ENCODE results near the gene DNAJC3. TPM values are rescaled to one million over a fixed set of nuclear protein-coding genes. Genes with fewer than 3 reads are reported as not detected.
"Not testable (repeated sequence)": the region's sequence is repeated elsewhere in the genome, so short reads cannot be mapped to it uniquely, and the experiment has no call there.

Gene DNAJC3
- total RNA-seq, 4 donors from 2014 or later: 42.9 to 46.3 (median 46.0) TPM

DNA sequence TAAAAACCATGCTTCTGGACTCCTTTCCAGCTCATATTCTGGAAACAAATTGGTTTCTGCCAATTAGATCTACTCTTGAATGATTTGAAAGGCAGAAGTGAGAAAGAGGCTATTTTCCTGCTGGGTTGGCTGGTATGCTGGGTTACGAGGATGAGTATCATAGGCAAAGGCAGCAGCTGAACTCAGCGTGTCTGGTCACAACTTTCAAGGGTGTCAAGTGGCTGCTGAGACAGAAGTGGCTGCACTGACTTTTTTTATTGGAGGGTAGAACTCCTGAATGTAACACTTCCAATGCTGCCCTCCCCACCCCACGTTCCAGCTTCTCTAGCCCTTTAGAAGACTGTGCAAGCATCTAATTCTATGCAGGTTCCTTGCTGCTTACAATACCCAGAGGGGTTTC lies 24.1 kb upstream of the DNAJC3 start:
- Histone ChIP-seq H3K27ac (no peak overlapping the region), H3K36me3 (no peaks in the 10 kb centered on the region), H3K27me3 (no peaks in the 10 kb centered on the region), H3K4me1 (no peaks in the 10 kb centered on the region), H3K9me3 (no peaks in the 10 kb centered on the region), H3K4me3 (no peak overlapping the region)
- no peak for DNase-seq (ENCODE audit: low spot score in 2 of 2)
- TF ChIP-seq, protein P1, sequence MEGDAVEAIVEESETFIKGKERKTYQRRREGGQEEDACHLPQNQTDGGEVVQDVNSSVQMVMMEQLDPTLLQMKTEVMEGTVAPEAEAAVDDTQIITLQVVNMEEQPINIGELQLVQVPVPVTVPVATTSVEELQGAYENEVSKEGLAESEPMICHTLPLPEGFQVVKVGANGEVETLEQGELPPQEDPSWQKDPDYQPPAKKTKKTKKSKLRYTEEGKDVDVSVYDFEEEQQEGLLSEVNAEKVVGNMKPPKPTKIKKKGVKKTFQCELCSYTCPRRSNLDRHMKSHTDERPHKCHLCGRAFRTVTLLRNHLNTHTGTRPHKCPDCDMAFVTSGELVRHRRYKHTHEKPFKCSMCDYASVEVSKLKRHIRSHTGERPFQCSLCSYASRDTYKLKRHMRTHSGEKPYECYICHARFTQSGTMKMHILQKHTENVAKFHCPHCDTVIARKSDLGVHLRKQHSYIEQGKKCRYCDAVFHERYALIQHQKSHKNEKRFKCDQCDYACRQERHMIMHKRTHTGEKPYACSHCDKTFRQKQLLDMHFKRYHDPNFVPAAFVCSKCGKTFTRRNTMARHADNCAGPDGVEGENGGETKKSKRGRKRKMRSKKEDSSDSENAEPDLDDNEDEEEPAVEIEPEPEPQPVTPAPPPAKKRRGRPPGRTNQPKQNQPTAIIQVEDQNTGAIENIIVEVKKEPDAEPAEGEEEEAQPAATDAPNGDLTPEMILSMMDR (IDR thresholded peaks at IDR 0.05): no peak
- TF ChIP-seq POLR2A (IDR thresholded peaks at IDR 0.05): no peak
- TF ChIP-seq EP300 (IDR thresholded peaks at IDR 0.05): no peak
- WGBS, 2 donors: 45 to 54% methylated on average over 3 of the region's 3 CpGs

DNA sequence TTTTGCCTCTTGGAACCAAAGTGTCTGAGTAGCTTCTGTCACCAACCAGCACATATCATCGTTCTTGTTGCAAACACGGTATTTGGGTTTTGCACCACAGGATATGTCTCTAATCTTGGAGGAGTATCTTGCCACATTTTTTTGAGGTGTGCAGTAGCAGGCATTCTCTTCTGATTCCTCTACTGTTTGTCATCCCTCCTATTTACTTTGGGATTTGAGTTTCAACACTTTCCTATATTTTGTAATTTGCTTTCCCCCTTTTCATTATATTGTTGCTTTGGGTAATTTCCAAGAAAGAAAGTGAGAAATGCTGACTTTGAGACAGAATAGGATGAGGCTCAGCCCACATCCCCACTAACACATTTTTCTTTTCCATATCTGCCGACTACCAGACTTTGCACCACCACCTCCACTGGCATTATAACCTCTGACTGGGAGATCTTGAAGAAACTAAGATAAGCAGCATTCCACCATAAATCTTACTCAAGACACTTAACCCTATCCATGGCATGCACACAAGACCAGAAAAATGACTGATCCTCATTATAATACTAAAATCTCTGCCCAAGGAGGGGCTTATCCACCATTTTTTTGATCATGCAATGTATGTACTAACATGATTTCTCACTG lies 20.4 kb upstream of the DNAJC3 start:
- Histone ChIP-seq H3K27ac (no peak overlapping the region), H3K27me3 (no peaks in the 10 kb centered on the region), H3K36me3 (no peaks in the 10 kb centered on the region), H3K4me1 (no peaks in the 10 kb centered on the region), H3K4me3 (no peak overlapping the region), H3K9me3 (no peaks in the 10 kb centered on the region)
- no peak for TF ChIP-seq EP300 (IDR thresholded peaks at IDR 0.05)
- TF ChIP-seq, protein P1 (IDR thresholded peaks at IDR 0.05): no peak
- TF ChIP-seq POLR2A (IDR thresholded peaks at IDR 0.05): no peak
- DNase-seq (ENCODE audit: low spot score in 2 of 2): no peak
- 77 to 79% methylated on average over 3 of the region's 3 CpGs for WGBS, 2 donors

DNA sequence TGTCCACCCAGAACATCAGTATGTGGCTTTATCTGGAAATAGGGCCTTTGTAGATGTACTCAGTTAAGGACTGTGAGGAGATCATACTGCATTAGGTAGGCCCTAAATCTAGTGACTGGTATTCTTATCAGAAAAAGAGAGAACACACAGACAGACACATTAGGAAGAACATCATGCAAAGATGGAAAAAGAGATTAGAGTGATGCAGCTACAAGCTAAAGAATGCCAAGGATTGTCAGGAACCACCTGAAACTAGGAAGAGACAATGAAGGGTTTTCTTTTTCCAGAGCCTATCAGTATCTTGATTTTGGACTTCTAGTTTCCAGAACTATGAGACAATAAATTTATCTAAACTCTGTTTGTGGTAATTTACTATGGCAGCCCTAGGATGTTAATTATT lies 17.4 kb upstream of the DNAJC3 start:
- Histone ChIP-seq H3K4me1 (no peaks in the 10 kb centered on the region), H3K27me3 (no peaks in the 10 kb centered on the region), H3K36me3 (no peaks in the 10 kb centered on the region), H3K4me3 (no peak overlapping the region), H3K27ac (no peak overlapping the region), H3K9me3 (peaks cover 0 to 7% (median 5%) of the 10 kb centered on the region in 4 donors)
- TF ChIP-seq, protein P1 (IDR thresholded peaks at IDR 0.05): no peak
- TF ChIP-seq EP300 (IDR thresholded peaks at IDR 0.05) (no peak), POLR2A (IDR thresholded peaks at IDR 0.05) (no peak)
- DNase-seq (ENCODE audit: low spot score in 2 of 2): no peak

GRCh38 chr13:95660981-95661581 lies 15.9 kb upstream of the DNAJC3 start:
- no peaks in the 10 kb centered on the region for H3K36me3 ChIP-seq
- no peaks in the 10 kb centered on the region for H3K27me3 ChIP-seq
- no peak overlapping the region for H3K4me3 ChIP-seq
- H3K9me3 ChIP-seq: peaks cover 0 to 23% (median 10%) of the 10 kb centered on the region in 4 donors
- TF ChIP-seq, protein P1 (IDR thresholded peaks at IDR 0.05): peak in 2 of 5 experiments; percentile 12 to 35
- no peak for TF ChIP-seq EP300 (IDR thresholded peaks at IDR 0.05)
- H3K27ac ChIP-seq: no peak overlapping the region
- H3K4me1 ChIP-seq: no peaks in the 10 kb centered on the region
- no peak for DNase-seq (ENCODE audit: low spot score in 2 of 2)

GRCh38 chr13:95667235-95667634 lies 9.7 kb upstream of the DNAJC3 start:
- DNase-seq (ENCODE audit: low spot score in 2 of 2); H3K4me3 ChIP-seq; H3K4me1 ChIP-seq; H3K27me3 ChIP-seq; H3K27ac ChIP-seq; H3K36me3 ChIP-seq: not testable (repeated sequence)
- H3K9me3 ChIP-seq: peaks cover 0 to 83% (median 34%) of the 10 kb centered on the region in 4 donors
